ENCODE data around the gene STK35. TPM values are rescaled to one million over a fixed set of nuclear protein-coding genes. Genes with fewer than 3 reads are reported as not detected.

STK35 gene
- total and polyA plus RNA-seq, 9 of the 15 experiments (the other 6 are each of a cell fraction or from before 2014, with no cell fraction given) = 1.0 to 11.0 (median 6.3) TPM

DNA sequence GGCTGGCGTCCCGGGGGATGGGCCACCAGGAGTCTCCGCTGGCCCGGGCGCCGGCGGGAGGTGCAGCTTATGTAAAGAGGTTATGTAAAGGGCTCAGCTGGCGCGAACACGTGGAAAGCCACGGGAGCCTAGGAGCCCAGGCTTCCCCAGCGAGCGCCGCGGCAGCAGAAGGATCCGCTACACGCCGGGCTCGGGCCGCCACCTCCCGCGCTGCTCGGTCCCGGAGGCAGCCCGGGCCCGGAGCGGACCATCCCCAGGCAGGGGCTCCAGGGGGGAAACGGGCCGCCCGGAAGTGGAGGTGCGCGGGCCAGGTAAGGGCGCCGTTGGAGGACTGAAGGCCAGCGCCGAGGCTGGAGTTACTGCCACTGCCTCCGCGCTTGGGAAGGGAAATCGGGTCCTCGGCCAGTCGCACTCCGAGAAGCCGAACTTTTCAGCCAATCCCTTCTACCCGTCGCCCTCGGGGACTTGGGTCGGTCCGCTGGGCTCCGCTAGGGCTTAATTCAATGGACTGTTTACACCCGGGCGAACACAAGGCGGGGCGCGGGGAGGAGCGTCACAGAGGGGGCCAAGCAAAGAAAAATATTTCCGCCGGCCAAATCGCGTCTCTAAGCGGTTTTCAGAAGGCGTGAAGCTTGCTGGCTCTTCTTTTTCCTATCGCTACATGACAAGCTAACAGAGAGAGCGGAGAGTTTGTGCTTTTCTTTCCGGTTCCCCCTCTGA lies 398 bp downstream of the STK35 start (continued):
- TF ChIP-seq MAZ (CRISPR knock-in tag; conservative IDR thresholded peaks at IDR 0.05 in 1 of 2, IDR thresholded peaks at IDR 0.05 in 1 of 2) (0 out of 4 replicates have a peak, but pooled peaks of 1 of the 2 experiments have one; percentile 45), ZBTB40 (IDR thresholded peaks at IDR 0.05) (peak; percentile 65; the same call in 1 of the 2 replicates), ZBTB40 (CRISPR knock-in tag; IDR thresholded peaks at IDR 0.05) (no peak), MAX (CRISPR knock-in tag; IDR thresholded peaks at IDR 0.05) (peak; percentile 73), PRDM10 (IDR thresholded peaks at IDR 0.05; ENCODE audit: partially characterized antibody) (peak; percentile 100), SMAD4 (CRISPR knock-in tag; conservative IDR thresholded peaks at IDR 0.05) (peak; percentile 52), ZBTB8A (IDR thresholded peaks at IDR 0.05; ENCODE audit: partially characterized antibody) (no peak), HDAC1 (IDR thresholded peaks at IDR 0.05) (peak in 1 of 2 experiments; percentile 46; a peak in 1 of 4 replicates), TFAP4 (CRISPR knock-in tag; IDR thresholded peaks at IDR 0.05; ENCODE audit: borderline replicate concordance) (peak; percentile 90)
- TF ChIP-seq, protein P1, sequence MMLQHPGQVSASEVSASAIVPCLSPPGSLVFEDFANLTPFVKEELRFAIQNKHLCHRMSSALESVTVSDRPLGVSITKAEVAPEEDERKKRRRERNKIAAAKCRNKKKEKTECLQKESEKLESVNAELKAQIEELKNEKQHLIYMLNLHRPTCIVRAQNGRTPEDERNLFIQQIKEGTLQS (IDR thresholded peaks at IDR 0.05) = 0 out of 2 replicates have a peak, but pooled peaks have one; percentile 51
- TF ChIP-seq, protein P1 (CRISPR knock-in tag; conservative IDR thresholded peaks at IDR 0.05) = no peak
